IPS-18c (cell line): Measurements from ENCODE around the gene RELN.
"Not testable (repeated sequence)": the region's sequence is repeated elsewhere in the genome, so short reads cannot be mapped to it uniquely, and the experiment has no call there.

Experiments
- H3K4me3 ChIP-seq: 2 replicates; pipeline ENCODE4 v1.7.0; 2013; ENCODE audit warnings: low read depth, mild to moderate bottlenecking, low read length, moderate library complexity; ENCODE audit not compliant: insufficient read depth
- H3K9me3 ChIP-seq: one replicate; pipeline ENCODE4 v1.6.1; 2013; ENCODE audit warnings: mild to moderate bottlenecking, low read length, moderate library complexity; ENCODE audit not compliant: control insufficient read depth, insufficient read depth

RELN gene

DNA sequence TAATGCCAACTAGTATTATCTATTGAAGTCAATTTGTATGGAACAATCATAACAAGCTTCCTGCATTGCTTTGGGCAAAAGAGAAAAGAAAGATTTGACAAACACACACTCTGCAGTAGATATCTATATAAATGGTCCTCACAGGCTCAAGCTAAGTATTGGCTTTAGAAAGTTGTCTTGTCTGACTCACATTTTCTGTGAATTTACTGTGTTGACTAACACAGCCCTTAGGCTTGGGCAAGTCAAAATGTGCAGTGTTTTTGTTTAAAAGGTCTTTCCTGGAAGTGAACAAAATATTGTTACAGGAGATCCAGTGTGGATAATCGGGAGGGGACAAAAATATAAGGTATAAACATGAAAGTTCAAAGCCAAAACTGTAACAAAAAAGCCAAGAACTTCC lies 194.4 kb downstream of the RELN start:
- H3K4me3 ChIP-seq: no peak overlapping the region
- no peaks in the 10 kb centered on the region for H3K9me3 ChIP-seq

- Histone ChIP-seq H3K9me3 (no peaks in the 10 kb centered on the region), H3K4me3 (no peak overlapping the region)
These were observed 195.0 kb downstream of the RELN start for GRCh38 chr7:103794424-103794823.

DNA sequence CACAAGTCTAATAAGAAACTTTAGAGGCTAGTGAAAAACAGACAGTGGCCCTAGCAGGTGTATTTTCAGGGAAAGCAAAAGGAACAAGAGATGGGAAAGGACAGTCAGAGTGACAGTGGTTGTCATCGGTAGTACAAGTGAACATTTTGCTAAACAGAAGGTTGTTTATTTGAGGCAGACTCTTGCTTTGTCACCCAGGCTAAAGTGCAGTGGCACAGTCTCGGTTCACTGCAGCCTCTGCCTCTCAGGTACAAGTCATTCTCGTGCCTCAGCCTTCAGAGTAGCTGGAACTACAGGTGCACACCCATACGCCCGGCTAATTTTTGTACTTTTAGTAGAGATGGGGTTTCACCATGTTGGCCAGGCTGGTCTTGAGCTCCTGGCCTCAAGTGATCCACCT lies 195.8 kb downstream of the RELN start:
- Histone ChIP-seq H3K9me3 (no peaks in the 10 kb centered on the region), H3K4me3 (no peak overlapping the region)

DNA sequence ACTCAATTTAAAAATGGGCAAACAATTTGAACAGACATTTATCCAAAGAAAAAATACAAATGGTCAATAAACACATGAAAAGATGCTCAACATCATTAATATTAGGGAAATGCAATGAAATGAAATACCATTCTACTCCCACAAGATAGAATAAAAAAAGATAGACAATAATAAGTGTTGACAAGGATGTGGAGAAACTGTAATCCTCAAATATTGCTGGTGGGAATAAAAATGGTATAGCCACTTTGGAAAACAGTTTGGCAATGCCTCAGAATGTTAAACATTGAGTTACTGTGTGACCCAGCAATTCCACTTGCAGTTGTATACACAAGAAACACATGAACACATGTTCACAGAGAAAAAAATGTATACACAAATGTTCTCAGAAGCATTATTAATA lies 197.6 kb downstream of the RELN start:
- no peak overlapping the region for H3K4me3 ChIP-seq
- no peaks in the 10 kb centered on the region for H3K9me3 ChIP-seq

DNA sequence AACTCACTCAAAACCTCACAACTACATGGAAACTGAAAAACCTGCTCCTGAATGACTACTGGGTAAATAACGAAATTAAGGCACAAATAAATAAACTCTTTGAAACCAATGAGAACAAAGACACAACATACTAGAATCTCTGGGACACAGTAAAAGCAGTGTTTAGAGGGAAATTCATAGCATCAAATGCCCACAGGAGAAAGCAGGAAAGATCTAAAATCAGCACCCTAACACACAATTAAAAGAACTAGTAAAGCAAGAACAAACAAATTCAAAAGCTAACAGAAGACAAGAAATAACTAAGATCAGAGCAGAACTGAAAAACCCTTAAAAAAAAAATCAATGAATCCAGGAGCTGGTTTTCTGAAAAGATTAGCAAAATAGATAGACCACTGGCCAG lies 202.4 kb downstream of the RELN start:
- not testable (repeated sequence) for H3K4me3 ChIP-seq, H3K9me3 ChIP-seq

GRCh38 chr7:103784646-103785286 lies 204.7 kb downstream of the RELN start:
- H3K4me3 ChIP-seq: no peak overlapping the region
- no peaks in the 10 kb centered on the region for H3K9me3 ChIP-seq

- no peak overlapping the region for H3K4me3 ChIP-seq
- H3K9me3 ChIP-seq: no peaks in the 10 kb centered on the region
These were observed 208.0 kb downstream of the RELN start for GRCh38 chr7:103781409-103781808.

GRCh38 chr7:103780561-103780960 lies 208.9 kb downstream of the RELN start:
- not testable (repeated sequence) for H3K4me3 ChIP-seq, H3K9me3 ChIP-seq

- Histone ChIP-seq H3K9me3 (no peaks in the 10 kb centered on the region), H3K4me3 (no peak overlapping the region)
These were observed 212.0 kb downstream of the RELN start for GRCh38 chr7:103777440-103777839.

GRCh38 chr7:103773726-103774125 lies 215.7 kb downstream of the RELN start:
- H3K4me3 ChIP-seq: no peak overlapping the region

GRCh38 chr7:103772171-103772773 lies 217.2 kb downstream of the RELN start:
- H3K4me3 ChIP-seq: no peak overlapping the region

More at GRCh38 chr7:103773726-103774125, 215.7 kb downstream of the RELN start:
- no peaks in the 10 kb centered on the region for H3K9me3 ChIP-seq

DNA sequence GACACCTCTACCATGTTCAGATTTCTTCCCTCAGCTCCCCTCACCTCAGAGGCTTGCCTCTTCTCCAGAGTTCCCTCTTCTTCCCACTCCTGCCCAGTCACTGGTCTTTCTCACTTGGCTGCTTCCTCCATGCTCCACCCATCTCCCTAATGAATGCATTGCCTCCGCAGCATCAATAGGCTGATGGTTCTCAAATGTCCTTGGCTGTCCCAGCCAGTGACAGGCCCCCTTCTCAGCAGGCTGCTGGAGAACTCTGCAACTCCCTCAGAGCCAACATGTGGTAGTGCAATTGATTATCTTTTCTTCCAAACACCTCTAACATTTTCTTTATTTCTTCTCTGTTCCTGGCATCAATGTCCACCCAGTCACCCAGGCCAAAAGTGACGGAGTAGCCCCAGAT lies 218.2 kb downstream of the RELN start:
- Histone ChIP-seq H3K4me3 (no peak overlapping the region), H3K9me3 (no peaks in the 10 kb centered on the region)

More at GRCh38 chr7:103772171-103772773, 217.2 kb downstream of the RELN start:
- H3K9me3 ChIP-seq: no peaks in the 10 kb centered on the region

- H3K9me3 ChIP-seq: no peaks in the 10 kb centered on the region
- H3K4me3 ChIP-seq: no peak overlapping the region
These were observed 222.8 kb downstream of the RELN start for GRCh38 chr7:103766660-103767059.

- no peak overlapping the region for H3K4me3 ChIP-seq
- no peaks in the 10 kb centered on the region for H3K9me3 ChIP-seq
These were observed 223.6 kb downstream of the RELN start for GRCh38 chr7:103765901-103766300.

- H3K9me3 ChIP-seq: no peaks in the 10 kb centered on the region
- no peak overlapping the region for H3K4me3 ChIP-seq
These were observed 224.6 kb downstream of the RELN start for GRCh38 chr7:103764901-103765300.

DNA sequence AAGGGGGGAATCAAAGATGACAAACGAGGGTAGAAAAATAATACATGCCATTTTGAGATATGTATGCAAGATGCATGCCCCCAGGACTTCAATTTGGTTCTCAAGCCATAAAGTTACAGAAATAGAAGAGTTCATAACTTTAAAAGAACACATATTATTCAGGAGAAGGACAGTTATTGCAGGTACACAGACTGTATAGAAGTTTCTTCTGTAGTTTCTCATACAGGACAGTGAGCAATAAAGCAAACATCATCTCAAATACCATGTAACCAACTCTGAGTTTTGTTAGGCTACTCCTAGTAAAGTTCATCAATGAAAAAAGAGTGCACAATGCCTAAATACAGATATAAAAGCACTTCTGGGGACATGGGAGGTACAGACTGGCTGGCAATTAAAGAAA lies 226.6 kb downstream of the RELN start:
- no peaks in the 10 kb centered on the region for H3K9me3 ChIP-seq
- no peak overlapping the region for H3K4me3 ChIP-seq

GRCh38 chr7:103762065-103762760 lies 227.2 kb downstream of the RELN start:
- Histone ChIP-seq H3K4me3 (no peak overlapping the region), H3K9me3 (no peaks in the 10 kb centered on the region)

DNA sequence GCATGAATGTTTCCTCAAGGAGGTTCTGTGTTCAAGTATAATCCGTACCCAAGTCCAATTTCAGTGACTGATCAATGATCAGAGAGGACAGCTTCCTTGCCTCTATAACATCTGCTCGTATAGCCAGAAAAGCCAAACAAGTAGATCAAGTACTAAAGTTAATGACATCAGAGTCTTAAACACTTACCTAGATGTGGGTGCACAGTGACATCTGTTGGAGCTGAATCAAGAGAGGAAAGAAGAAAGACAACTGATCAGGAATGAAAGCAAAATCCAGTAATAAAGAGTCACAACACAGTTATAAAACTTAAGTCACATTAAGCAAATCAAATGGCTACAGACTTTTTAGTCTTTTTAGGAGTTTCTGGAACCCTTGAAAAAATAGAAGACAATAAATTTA lies 236.5 kb downstream of the RELN start:
- Histone ChIP-seq H3K9me3 (no peaks in the 10 kb centered on the region), H3K4me3 (no peak overlapping the region)
